GM13977 (cell line): Measurements from ENCODE around the gene TIAL1.

ENCODE experiments used
- DNase-seq: peaks from one replicate; pipeline ENCODE4 v3.0.0; 2012; ENCODE audit warnings: low spot score
- CTCF ChIP-seq: IDR thresholded peaks from 2 replicates; pipeline ENCODE4 v1.5.1; 2012; ENCODE audit warnings: mild to moderate bottlenecking, control low read depth; ENCODE audit not compliant: insufficient read depth; ENCODE audit errors: extremely low read depth, missing control alignments
- in situ Hi-C: fragments of 300-500 bp; cut with MboI; formaldehyde crosslinking; loops from one replicate; pipeline ENCODE4 v1.12.0; 2022; ENCODE audit warnings: low sequenced_read_pairs, low pct_unique_long_range_greater_than_20kb, mixed read lengths, inconsistent platforms; ENCODE audit not compliant: unreplicated experiment

TIAL1 gene

GRCh38 chr10:119526621-119527592, 69.9 kb downstream of the TIAL1 start:
- DNase-seq, result no peak
- no peak for TF ChIP-seq CTCF
- in situ Hi-C loops, result no loop called here

GRCh38 chr10:119526149-119526548, 70.6 kb downstream of the TIAL1 start:
- DNase-seq, result no peak
- in situ Hi-C loops, result no loop called here
- TF ChIP-seq CTCF, result no peak

DNA sequence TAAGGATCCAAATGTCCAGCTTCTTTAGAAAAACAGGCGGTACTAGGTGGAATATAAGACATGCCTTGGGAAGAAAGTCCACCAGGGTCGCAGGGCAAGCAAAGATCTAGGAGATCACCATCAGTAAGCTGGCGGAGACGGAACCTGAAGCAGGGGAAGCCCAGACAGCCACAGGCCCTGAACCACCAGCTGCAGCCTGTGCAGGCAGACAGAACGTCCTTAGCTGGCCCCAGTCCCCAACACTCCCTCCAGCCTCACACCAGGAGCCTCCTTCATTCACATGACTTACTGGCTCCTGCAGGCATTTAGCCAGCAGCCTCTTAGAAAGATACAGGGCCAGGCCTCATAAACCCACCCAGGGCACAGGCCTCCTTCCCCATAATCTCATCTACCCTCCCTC, 71.6 kb downstream of the TIAL1 start:
- no peak for TF ChIP-seq CTCF
- in situ Hi-C loops, result no loop called here
- no peak for DNase-seq

- no peak for TF ChIP-seq CTCF
- in situ Hi-C loops, result no loop called here
- no peak for DNase-seq
These were observed 72.1 kb downstream of the TIAL1 start for GRCh38 chr10:119524720-119525070.

- in situ Hi-C loops, result no loop called here
- no peak for DNase-seq
- no peak for TF ChIP-seq CTCF
These were observed 72.7 kb downstream of the TIAL1 start for GRCh38 chr10:119523895-119524719.
